Transverse colon (tissue), 4 donors: ENCODE measurements around the gene ALK. TPM values are rescaled to one million over a fixed set of nuclear protein-coding genes. Genes with fewer than 3 reads are reported as not detected.

Experiments
- DNase-seq: peaks from one replicate; pipeline ENCODE4 v3.0.0-alpha.2; 2019
- H3K27ac ChIP-seq, 4 donors: fragments of 200-600 bp; sonication (generic); 2 replicates each; pipeline ENCODE4 v1.5.1; 2016 to 2018; ENCODE audit warnings: inconsistent platforms in 4 of 4
- H3K27me3 ChIP-seq: fragments of 200-600 bp; sonication (generic); 2 replicates; pipeline ENCODE4 v1.5.1; 2017; ENCODE audit warnings: inconsistent platforms
- H3K36me3 ChIP-seq, 4 donors: fragments of 200-600 bp; sonication (generic); 2 replicates each; pipeline ENCODE4 v1.5.1; 2017 to 2019; ENCODE audit warnings: inconsistent platforms in 4 of 4
- H3K4me1 ChIP-seq, 4 donors: fragments of 200-600 bp; sonication (generic); 2 replicates each; pipeline ENCODE4 v1.5.1; 2017 to 2020; ENCODE audit warnings: inconsistent platforms in 4 of 4
- H3K4me3 ChIP-seq, 4 donors: fragments of 200-600 bp; sonication (generic); 1 replicate in 1 of 4; 2 replicates in 3 of 4; pipeline versions ENCODE4 v1.5.1 to v1.6.1; 2017 to 2019; ENCODE audit warnings: inconsistent platforms in 4 of 4
- H3K9me3 ChIP-seq, 2 donors: fragments of 200-600 bp; sonication (generic); 2 replicates each; pipeline ENCODE4 v1.5.1; 2017 to 2019; ENCODE audit warnings: inconsistent platforms in 2 of 2
- CTCF ChIP-seq, 5 experiments: fragments of 200-600 bp in 3 of 5; fragments of 450-650 bp in 2 of 5; sonication (generic) in 3 of 5; IDR thresholded peaks; 1 replicate in 2 of 5; 2 replicates in 3 of 5; pipeline ENCODE4 v1.5.1; 2016 to 2017; ENCODE audit warnings: antibody characterized with exemption in 5 of 5, inconsistent platforms in 3 of 5, mild to moderate bottlenecking in 2 of 5, moderate library complexity in 1 of 5
- EP300 ChIP-seq: sonication (generic); formaldehyde crosslinking; IDR thresholded peaks from one replicate; pipeline ENCODE4 v1.6.1; 2017; ENCODE audit warnings: antibody characterized with exemption, low read depth
- POLR2A ChIP-seq: fragments of 450-650 bp; IDR thresholded peaks from one replicate; pipeline ENCODE4 v1.6.1; 2016; ENCODE audit warnings: antibody characterized with exemption, mild to moderate bottlenecking, moderate library complexity
- POLR2AphosphoS5 ChIP-seq, 3 donors: sonication (generic); formaldehyde crosslinking; IDR thresholded peaks; one replicate each; pipeline ENCODE4 v1.6.1; 2016; ENCODE audit warnings: antibody characterized with exemption in 3 of 3
- WGBS, 2 donors: methylation state at CpG; one replicate each; pipeline ENCODE4 v1.1.5; 2018; ENCODE audit warnings: low coverage in 1 of 2; 5-methylcytosine and 5-hydroxymethylcytosine counted together
- in situ Hi-C, 4 donors: fragments of 200-750 bp; cut with MboI; loops; one replicate each; pipeline versions ENCODE4 v1.15.0 to v1.15.1; 2017; ENCODE audit warnings: low sequenced_read_pairs in 3 of 4, low pct_ligation_motif_present in 1 of 4, low pct_unique_long_range_greater_than_20kb in 1 of 4
- intact Hi-C: fragments of 100-400 bp; cut with DNase I; formaldehyde crosslinking; loops from one replicate; pipeline ENCODE4 v1.15.1; 2023; ENCODE audit warnings: low total_unique reads
- total RNA-seq, 4 donors: library from RNA; depleted of rRNA; stranded (reverse); fragments of >200 nt; gene quantifications; one replicate each; pipeline ENCODE4 v1.1.0, GENCODE V29; 2016

The ALK gene
- total RNA-seq, 4 donors from 2014 or later: 0.32 to 0.82 TPM; not detected in 2

GRCh38 chr2:29236074-29236473, 685.3 kb downstream of the ALK start:
- no peaks in the 10 kb centered on the region for H3K36me3 ChIP-seq
- 86% methylated on average over 6 of the region's 6 CpGs; no CpG with 5 or more reads in 1 of the 2 donors for WGBS, 2 donors
- intact Hi-C loops: loop anchor here (5.0 kb wide), 1 partner anchor 1296 kb away; no protein-coding TSS in a partner anchor
- H3K27ac ChIP-seq: no peak overlapping the region
- in situ Hi-C loops: no loop called here
- H3K27me3 ChIP-seq: no peaks in the 10 kb centered on the region
- no peak for TF ChIP-seq CTCF (IDR thresholded peaks at IDR 0.05)
- TF ChIP-seq POLR2A: no peak
- TF ChIP-seq POLR2AphosphoS5 (IDR thresholded peaks at IDR 0.05): no peak
- TF ChIP-seq EP300: no peak
- DNase-seq: no peak
- H3K9me3 ChIP-seq: no peaks in the 10 kb centered on the region
- H3K4me3 ChIP-seq: no peak overlapping the region
- H3K4me1 ChIP-seq: no peaks in the 10 kb centered on the region

- intact Hi-C loops (loop anchor here (5.0 kb wide), 1 partner anchor 1297 kb away; no protein-coding TSS in a partner anchor), in situ Hi-C loops (no loop called here)
- 61 to 88% methylated on average over 1 to 3 of the region's 3 CpGs for WGBS, 2 donors
- DNase-seq: no peak
- TF ChIP-seq POLR2AphosphoS5 (IDR thresholded peaks at IDR 0.05) (no peak), CTCF (IDR thresholded peaks at IDR 0.05) (no peak)
- H3K4me3 ChIP-seq: no peak overlapping the region
- H3K36me3 ChIP-seq: no peaks in the 10 kb centered on the region
- no peaks in the 10 kb centered on the region for H3K27me3 ChIP-seq
- no peak overlapping the region for H3K27ac ChIP-seq
- H3K9me3 ChIP-seq: no peaks in the 10 kb centered on the region
- no peaks in the 10 kb centered on the region for H3K4me1 ChIP-seq
These were observed 686.0 kb downstream of the ALK start for GRCh38 chr2:29235411-29235810.

GRCh38 chr2:29233428-29233827, 688.0 kb downstream of the ALK start:
- in situ Hi-C loops: no loop called here

GRCh38 chr2:29232041-29232440, 689.3 kb downstream of the ALK start:
- Histone ChIP-seq H3K4me1 (no peaks in the 10 kb centered on the region), H3K4me3 (no peak overlapping the region), H3K36me3 (no peaks in the 10 kb centered on the region), H3K27me3 (peaks cover 7% of the 10 kb centered on the region), H3K9me3 (no peaks in the 10 kb centered on the region), H3K27ac (no peak overlapping the region)
- WGBS, 2 donors: 92% methylated on average over 14 of the region's 14 CpGs; no CpG with 5 or more reads in 1 of the 2 donors
- TF ChIP-seq EP300 (no peak), POLR2A (no peak), POLR2AphosphoS5 (IDR thresholded peaks at IDR 0.05) (no peak)
- in situ Hi-C loops (no loop called here), intact Hi-C loops (no loop called here)
- no peak for DNase-seq

More at GRCh38 chr2:29233428-29233827, 688.0 kb downstream of the ALK start:
- no peak for TF ChIP-seq POLR2A
- TF ChIP-seq POLR2AphosphoS5 (IDR thresholded peaks at IDR 0.05): no peak
- no peak for TF ChIP-seq EP300
- no peak for TF ChIP-seq CTCF (IDR thresholded peaks at IDR 0.05)
- Histone ChIP-seq H3K27me3 (peaks cover under 1% of the 10 kb centered on the region), H3K4me1 (no peaks in the 10 kb centered on the region), H3K4me3 (no peak overlapping the region), H3K27ac (no peak overlapping the region), H3K9me3 (no peaks in the 10 kb centered on the region), H3K36me3 (no peaks in the 10 kb centered on the region)
- 45% methylated on average over 6 of the region's 6 CpGs; no CpG with 5 or more reads in 1 of the 2 donors for WGBS, 2 donors
- DNase-seq: no peak
- intact Hi-C loops: no loop called here

- no peak for TF ChIP-seq POLR2A
- no peak for TF ChIP-seq POLR2AphosphoS5 (IDR thresholded peaks at IDR 0.05)
- intact Hi-C loops: no loop called here
- in situ Hi-C loops: no loop called here
- Histone ChIP-seq H3K4me3 (no peak overlapping the region), H3K9me3 (no peaks in the 10 kb centered on the region), H3K27me3 (peaks cover 7% of the 10 kb centered on the region), H3K36me3 (no peaks in the 10 kb centered on the region), H3K27ac (no peak overlapping the region), H3K4me1 (no peaks in the 10 kb centered on the region)
- WGBS, 2 donors: 83% methylated on average over 9 of the region's 9 CpGs; no CpG with 5 or more reads in 1 of the 2 donors
- no peak for DNase-seq
These were observed 691.7 kb downstream of the ALK start for GRCh38 chr2:29229640-29230039.
